ENCODE results near the gene DEFB114.

Gene DEFB114

GRCh38 chr6:49937017-49937416, 26.9 kb downstream of the DEFB114 start:
- TF ChIP-seq ZFX (IDR thresholded peaks at IDR 0.05; ENCODE audit: borderline replicate concordance): no peak
- TF ChIP-seq CTCF (IDR thresholded peaks at IDR 0.05): no peak
- no peak overlapping the region for H3K27ac ChIP-seq

- H3K27ac ChIP-seq: no peak overlapping the region
- TF ChIP-seq ZFX (IDR thresholded peaks at IDR 0.05; ENCODE audit: borderline replicate concordance) (no peak), CTCF (IDR thresholded peaks at IDR 0.05) (no peak)
Measured at GRCh38 chr6:49935387-49935786, 28.6 kb downstream of the DEFB114 start.

GRCh38 chr6:49934770-49935169, 29.2 kb downstream of the DEFB114 start:
- TF ChIP-seq CTCF (IDR thresholded peaks at IDR 0.05): no peak
- no peak for TF ChIP-seq ZFX (IDR thresholded peaks at IDR 0.05; ENCODE audit: borderline replicate concordance)
- H3K27ac ChIP-seq: no peak overlapping the region

- TF ChIP-seq ZFX (IDR thresholded peaks at IDR 0.05; ENCODE audit: borderline replicate concordance) (no peak), CTCF (IDR thresholded peaks at IDR 0.05) (no peak)
- no peak overlapping the region for H3K27ac ChIP-seq
Measured at GRCh38 chr6:49933526-49933925, 30.4 kb downstream of the DEFB114 start.

GRCh38 chr6:49929340-49929739, 34.6 kb downstream of the DEFB114 start:
- TF ChIP-seq CTCF (IDR thresholded peaks at IDR 0.05): no peak
- TF ChIP-seq ZFX (IDR thresholded peaks at IDR 0.05; ENCODE audit: borderline replicate concordance): no peak

GRCh38 chr6:49923826-49924225, 40.1 kb downstream of the DEFB114 start:
- TF ChIP-seq CTCF (IDR thresholded peaks at IDR 0.05) (no peak), ZFX (IDR thresholded peaks at IDR 0.05; ENCODE audit: borderline replicate concordance) (no peak)
- H3K27ac ChIP-seq: no peak overlapping the region

More at GRCh38 chr6:49929340-49929739, 34.6 kb downstream of the DEFB114 start:
- H3K27ac ChIP-seq: no peak overlapping the region

- TF ChIP-seq ZFX (IDR thresholded peaks at IDR 0.05; ENCODE audit: borderline replicate concordance) (no peak), CTCF (IDR thresholded peaks at IDR 0.05) (no peak)
- H3K27ac ChIP-seq: no peak overlapping the region
Measured at GRCh38 chr6:49919935-49920644, 43.9 kb downstream of the DEFB114 start.
